GM12892 (cell line): ENCODE results near the gene FRMD5.

Source experiments
- POLR2A ChIP-seq: IDR thresholded peaks from 2 replicates; pipeline ENCODE4 v1.6.1; 2011; ENCODE audit warnings: low read depth, low read length, control low read depth
- POLR2AphosphoS5 ChIP-seq: IDR thresholded peaks from 2 replicates; pipeline ENCODE4 v1.6.1; 2011; ENCODE audit warnings: low read depth, low read length, control low read depth

DNA sequence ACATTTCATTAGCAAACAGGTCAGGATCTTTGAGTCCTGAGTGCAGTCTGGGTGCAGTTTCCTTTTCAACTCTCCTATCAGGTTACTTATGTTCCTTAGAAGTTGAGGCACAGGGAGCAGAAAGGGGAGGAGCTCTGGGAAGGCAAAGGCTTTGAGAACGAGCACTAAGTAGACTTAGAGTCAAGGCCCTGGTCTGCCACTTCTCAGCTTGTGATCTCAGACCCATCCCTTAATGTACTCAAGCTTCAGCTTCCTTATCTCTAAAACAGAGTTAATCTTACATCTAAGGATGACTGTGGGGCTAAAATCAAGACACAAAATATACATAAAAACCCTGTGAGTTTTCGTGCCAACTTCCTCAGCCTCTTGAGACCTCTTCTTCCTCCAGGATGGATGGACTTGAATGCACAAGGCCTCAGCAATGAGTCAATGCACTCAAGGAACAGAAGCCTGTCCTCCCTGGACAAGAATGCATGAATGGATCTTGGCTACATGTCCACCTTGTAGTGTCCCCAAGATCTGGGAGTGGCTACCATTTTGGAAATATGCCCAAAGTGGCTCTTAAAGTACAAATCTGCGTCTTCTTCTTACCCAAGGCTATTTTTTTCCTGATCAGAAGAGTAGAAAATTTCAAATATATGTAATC lies 263.2 kb downstream of the FRMD5 start:
- TF ChIP-seq POLR2AphosphoS5 (no peak), POLR2A (no peak)
